Peyer's patch (tissue), 4 donors: ENCODE results near the gene LTC4S.

Source experiments
- POLR2A ChIP-seq, 2 donors: fragments of 450-650 bp; IDR thresholded peaks; one replicate each; pipeline ENCODE4 v1.5.1; 2017; ENCODE audit warnings: antibody characterized with exemption in 2 of 2, mild to moderate bottlenecking in 2 of 2, moderate library complexity in 2 of 2
- TF ChIP-seq, protein P1 (sequence below), 6 experiments: fragments of 450-650 bp in 4 of 6; fragments of 200-600 bp in 2 of 6; sonication (generic) in 1 of 6; IDR thresholded peaks; one replicate each; pipeline ENCODE4 v1.5.1; 2017 to 2019; ENCODE audit warnings: antibody characterized with exemption in 6 of 6, mild to moderate bottlenecking in 3 of 6, moderate library complexity in 1 of 6

DNA sequence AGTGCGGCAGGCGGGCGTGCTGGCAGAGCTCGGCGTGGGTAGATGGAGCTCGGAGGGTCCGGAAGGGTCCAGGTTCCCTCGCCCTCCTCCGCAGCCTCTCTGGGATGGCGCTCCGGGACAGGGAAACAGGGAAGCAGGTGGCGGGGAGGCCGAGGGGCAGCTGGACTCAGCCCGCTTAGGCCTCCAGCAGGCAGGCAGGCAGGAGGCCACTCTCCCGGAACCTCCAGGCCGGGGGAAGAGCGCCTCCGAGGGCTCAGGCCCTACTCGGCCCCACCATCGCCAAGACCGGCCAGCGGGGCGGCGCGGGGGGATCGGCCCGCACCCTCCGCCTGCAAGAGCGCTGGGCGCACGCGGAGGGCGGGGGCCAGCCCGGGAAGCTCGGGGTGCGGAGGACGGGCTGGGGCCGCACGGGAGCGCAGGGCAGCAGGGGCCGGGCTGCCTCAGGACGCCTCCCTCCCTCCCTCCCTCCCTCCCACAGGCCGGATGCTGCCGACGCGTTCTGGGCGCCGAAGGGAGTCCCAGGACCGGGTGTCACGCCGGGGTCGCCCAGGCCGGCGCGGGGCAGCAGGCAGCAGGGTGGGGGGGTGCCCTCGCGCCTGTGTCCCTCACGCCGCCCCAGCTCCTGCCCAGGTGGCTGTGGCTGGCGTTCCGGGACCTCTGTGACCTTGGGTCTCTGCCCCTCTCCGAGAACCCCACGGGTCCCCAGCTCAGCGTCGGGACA lies 11.9 kb downstream of the LTC4S start:
- TF ChIP-seq, protein P1, sequence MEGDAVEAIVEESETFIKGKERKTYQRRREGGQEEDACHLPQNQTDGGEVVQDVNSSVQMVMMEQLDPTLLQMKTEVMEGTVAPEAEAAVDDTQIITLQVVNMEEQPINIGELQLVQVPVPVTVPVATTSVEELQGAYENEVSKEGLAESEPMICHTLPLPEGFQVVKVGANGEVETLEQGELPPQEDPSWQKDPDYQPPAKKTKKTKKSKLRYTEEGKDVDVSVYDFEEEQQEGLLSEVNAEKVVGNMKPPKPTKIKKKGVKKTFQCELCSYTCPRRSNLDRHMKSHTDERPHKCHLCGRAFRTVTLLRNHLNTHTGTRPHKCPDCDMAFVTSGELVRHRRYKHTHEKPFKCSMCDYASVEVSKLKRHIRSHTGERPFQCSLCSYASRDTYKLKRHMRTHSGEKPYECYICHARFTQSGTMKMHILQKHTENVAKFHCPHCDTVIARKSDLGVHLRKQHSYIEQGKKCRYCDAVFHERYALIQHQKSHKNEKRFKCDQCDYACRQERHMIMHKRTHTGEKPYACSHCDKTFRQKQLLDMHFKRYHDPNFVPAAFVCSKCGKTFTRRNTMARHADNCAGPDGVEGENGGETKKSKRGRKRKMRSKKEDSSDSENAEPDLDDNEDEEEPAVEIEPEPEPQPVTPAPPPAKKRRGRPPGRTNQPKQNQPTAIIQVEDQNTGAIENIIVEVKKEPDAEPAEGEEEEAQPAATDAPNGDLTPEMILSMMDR (IDR thresholded peaks at IDR 0.05), result no peak
- peak in 1 of 2 donors; percentile 9 for TF ChIP-seq POLR2A (IDR thresholded peaks at IDR 0.05)
